ENCODE results near the gene PC.

PC gene

DNA sequence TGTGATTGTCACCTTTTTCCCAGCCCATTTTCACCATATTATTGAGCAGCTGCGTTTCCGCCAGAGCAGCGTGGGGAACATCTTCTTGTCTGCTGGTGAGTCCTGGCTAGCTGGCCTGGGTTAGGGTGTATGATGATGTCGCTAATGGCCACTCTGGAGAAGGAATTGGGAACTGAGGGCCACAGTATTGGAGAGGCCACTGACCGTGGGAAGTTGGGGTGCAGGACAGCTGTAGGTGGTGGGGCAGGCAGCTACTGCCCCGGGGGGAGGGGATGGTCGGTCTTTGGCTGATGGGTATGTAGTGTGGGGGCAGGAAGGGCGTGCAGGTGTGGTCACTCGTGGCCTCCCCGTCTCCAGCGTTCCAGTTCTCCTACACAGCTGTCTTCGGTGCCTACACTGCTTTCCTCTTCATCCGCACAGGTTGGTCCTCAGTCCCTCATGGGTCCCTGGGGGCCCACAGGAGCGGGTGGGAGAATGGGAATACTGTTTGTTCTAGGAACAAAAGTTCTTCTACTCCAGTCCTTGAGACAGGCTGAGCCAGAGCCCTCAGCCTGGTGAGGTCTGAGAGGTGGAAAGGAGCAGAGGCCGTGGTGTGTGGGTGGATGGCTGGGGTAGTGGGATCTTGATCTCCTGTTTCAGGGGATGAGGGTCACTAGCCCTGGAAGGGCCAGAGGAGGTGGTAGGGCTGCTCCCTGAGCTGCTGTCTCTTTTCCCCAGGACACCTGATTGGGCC, 112.9 kb downstream of the PC start:
- Histone ChIP-seq H3K9me3 (replicated peaks; ENCODE audit: insufficient read depth, low read length) (no peaks in the 10 kb centered on the region), H3K79me2 (ENCODE audit: low read length) (peaks cover 52% of the 10 kb centered on the region), H3K36me3 (replicated peaks; ENCODE audit: insufficient read depth, low read length) (no peaks in the 10 kb centered on the region), H3K27ac (ENCODE audit: low read length) (no peak overlapping the region), H3K27me3 (replicated peaks; ENCODE audit: insufficient read depth, low read length) (no peaks in the 10 kb centered on the region), H3F3A (ENCODE audit: insufficient read depth, low read length) (peaks cover 6% of the 10 kb centered on the region; the same call in 1 of the 2 replicates), H3K9ac (ENCODE audit: low read length) (no peak overlapping the region), H2AFZ (ENCODE audit: low read length) (no peak overlapping the region), H3K9me2 (replicated peaks; ENCODE audit: insufficient read depth, low read length) (no peaks in the 10 kb centered on the region), H4K20me1 (ENCODE audit: insufficient read depth, low read length) (no peaks in the 10 kb centered on the region), H3K4me2 (ENCODE audit: low read depth, low read length) (no peak overlapping the region), H3K4me3 (ENCODE audit: low read length) (no peak overlapping the region), H3K4me1 (ENCODE audit: low read length) (peaks cover 13% of the 10 kb centered on the region)
- DNase-seq: no peak
- TF ChIP-seq EZH2 (optimal IDR thresholded peaks at IDR 0.05; ENCODE audit: low read depth, low read length) (no peak), CTCF (IDR thresholded peaks at IDR 0.05; ENCODE audit: low read length) (no peak), EZH2phosphoT487 (IDR thresholded peaks at IDR 0.05; ENCODE audit: low read length) (no peak)

- Histone ChIP-seq H3K9me3 (replicated peaks; ENCODE audit: insufficient read depth, low read length) (no peaks in the 10 kb centered on the region), H3K27ac (ENCODE audit: low read length) (no peak overlapping the region), H4K20me1 (ENCODE audit: insufficient read depth, low read length) (no peaks in the 10 kb centered on the region), H3K4me2 (ENCODE audit: low read depth, low read length) (peak overlapping the region; percentile 99; the same call in 1 of the 2 replicates), H3K9me2 (replicated peaks; ENCODE audit: insufficient read depth, low read length) (no peaks in the 10 kb centered on the region), H3K36me3 (replicated peaks; ENCODE audit: insufficient read depth, low read length) (no peaks in the 10 kb centered on the region), H3K9ac (ENCODE audit: low read length) (peak overlapping the region; percentile 99; the same call in 1 of the 2 replicates), H3F3A (ENCODE audit: insufficient read depth, low read length) (peaks cover 6% of the 10 kb centered on the region; the same call in 1 of the 2 replicates), H3K79me2 (ENCODE audit: low read length) (peaks cover 53% of the 10 kb centered on the region), H2AFZ (ENCODE audit: low read length) (no peak overlapping the region), H3K4me1 (ENCODE audit: low read length) (peaks cover 13% of the 10 kb centered on the region), H3K27me3 (replicated peaks; ENCODE audit: insufficient read depth, low read length) (no peaks in the 10 kb centered on the region), H3K4me3 (ENCODE audit: low read length) (peak overlapping the region; percentile 100; the same call in 1 of the 2 replicates)
- DNase-seq: no peak
- TF ChIP-seq CTCF (IDR thresholded peaks at IDR 0.05; ENCODE audit: low read length) (no peak), EZH2 (optimal IDR thresholded peaks at IDR 0.05; ENCODE audit: low read depth, low read length) (no peak), EZH2phosphoT487 (IDR thresholded peaks at IDR 0.05; ENCODE audit: low read length) (no peak)
These were observed 113.6 kb downstream of the PC start for GRCh38 chr11:66844496-66845142.

- Histone ChIP-seq H3K9me2 (replicated peaks; ENCODE audit: insufficient read depth, low read length) (no peaks in the 10 kb centered on the region), H3K27ac (ENCODE audit: low read length) (peak overlapping the region; percentile 85), H3F3A (ENCODE audit: insufficient read depth, low read length) (peaks cover 6% of the 10 kb centered on the region; the same call in 1 of the 2 replicates), H4K20me1 (ENCODE audit: insufficient read depth, low read length) (no peaks in the 10 kb centered on the region), H3K4me1 (ENCODE audit: low read length) (peaks cover 13% of the 10 kb centered on the region), H3K9me3 (replicated peaks; ENCODE audit: insufficient read depth, low read length) (no peaks in the 10 kb centered on the region), H3K27me3 (replicated peaks; ENCODE audit: insufficient read depth, low read length) (no peaks in the 10 kb centered on the region), H2AFZ (ENCODE audit: low read length) (peak overlapping the region; percentile 95), H3K79me2 (ENCODE audit: low read length) (peaks cover 55% of the 10 kb centered on the region), H3K4me3 (ENCODE audit: low read length) (peak overlapping the region; percentile 100), H3K9ac (ENCODE audit: low read length) (peak overlapping the region; percentile 99), H3K4me2 (ENCODE audit: low read depth, low read length) (peak overlapping the region; percentile 99), H3K36me3 (replicated peaks; ENCODE audit: insufficient read depth, low read length) (no peaks in the 10 kb centered on the region)
- DNase-seq: no peak
- TF ChIP-seq EZH2 (optimal IDR thresholded peaks at IDR 0.05; ENCODE audit: low read depth, low read length) (no peak), CTCF (IDR thresholded peaks at IDR 0.05; ENCODE audit: low read length) (no peak), EZH2phosphoT487 (IDR thresholded peaks at IDR 0.05; ENCODE audit: low read length) (no peak)
These were observed 114.2 kb downstream of the PC start for GRCh38 chr11:66843776-66844495.

Measured in MM.1S (cell line).